H1 (cell line): ENCODE measurements around the gene ZNF254. TPM values are rescaled to one million over a fixed set of nuclear protein-coding genes. Genes with fewer than 3 reads are reported as not detected.

Source experiments
- EGR1 ChIP-seq: IDR thresholded peaks from 2 replicates; pipeline ENCODE4 v1.6.1; 2011; ENCODE audit warnings: low read depth, low read length, borderline replicate concordance
- PHF8 ChIP-seq: fragments of 200-600 bp; sonication (generic); conservative IDR thresholded peaks from 2 replicates; pipeline ENCODE4 v1.7.1; 2012; ENCODE audit warnings: low read depth, mild to moderate bottlenecking, inconsistent platforms, low read length, moderate library complexity
- polyA plus RNA-seq, 7 experiments: library from polyadenylated mRNA; depleted of rRNA in 3 of 7; stranded (reverse) in 5 of 7; unstranded in 2 of 7; fragments of >200 nt in 5 of 7; fragments of 200-250 nt in 2 of 7; gene quantifications; 1 replicate in 5 of 7; 2 replicates in 1 of 7; 4 replicates in 1 of 7; pipeline versions ENCODE4 v1.2.1 to v1.2.3, GENCODE V29; 2011 to 2013; ENCODE audit warnings: missing spikeins in 2 of 7, mixed read lengths in 2 of 7
- total RNA-seq: library from RNA; stranded (reverse); fragmentation: NEBNext Ultra II Directional; extraction: Animal tissue kit (Norgen Biotek cat#: 25700); gene quantifications from 2 replicates; pipeline ENCODE4 v1.2.1, GENCODE V29; 2021

ZNF254 gene
- total and polyA plus RNA-seq, 2 of the 8 experiments (the other 6 are each of a cell fraction or from before 2014, with no cell fraction given): 4.4 to 22.0 TPM

- TF ChIP-seq EGR1 (no peak), PHF8 (no peak)
Observed at GRCh38 chr19:24166055-24166454, 79.1 kb downstream of the ZNF254 start (continued).
